K562 (cell line): ENCODE measurements around the gene DNALI1.

Experiments used
- EZH2 ChIP-seq: IDR thresholded peaks from 2 replicates; pipeline ENCODE4 v1.6.1; 2012; ENCODE audit warnings: low read depth, mild to moderate bottlenecking, inconsistent platforms, low read length, borderline replicate concordance
- HDAC2 ChIP-seq: fragments of 450-650 bp; IDR thresholded peaks from 2 replicates; pipeline ENCODE4 v1.6.1; 2016; ENCODE audit warnings: mild to moderate bottlenecking
- RAD21 ChIP-seq, 2 experiments: fragments of 250-450 bp in 1 of 2; fragments of 450-650 bp in 1 of 2; sonication (Bioruptor Pico) in 1 of 2; formaldehyde crosslinking in 1 of 2; IDR thresholded peaks in 1 of 2; conservative IDR thresholded peaks in 1 of 2; 2 replicates each; pipeline versions ENCODE4 v1.4.0 to v1.8.0; 2020 to 2022; ENCODE audit warnings: mild to moderate bottlenecking in 2 of 2, moderate library complexity in 1 of 2
- TF ChIP-seq, protein P1 (sequence below): sonication (generic); formaldehyde crosslinking; IDR thresholded peaks from 2 replicates; pipeline ENCODE4 v1.5.0; 2020; ENCODE audit warnings: missing genetic modification reagents
- TF ChIP-seq, protein P2 (sequence below): fragments of 250-450 bp; sonication (Bioruptor Pico); IDR thresholded peaks from 2 replicates; pipeline ENCODE4 v1.8.0; 2021; ENCODE audit warnings: borderline replicate concordance, mild to moderate bottlenecking, moderate library complexity; ENCODE audit not compliant: poor library complexity, severe bottlenecking
- TF ChIP-seq, protein P3 (sequence below): fragments of 150-350 bp; IDR thresholded peaks from 2 replicates; pipeline ENCODE4 v1.6.1; 2014; ENCODE audit warnings: low read depth, mild to moderate bottlenecking, low read length, borderline replicate concordance
- TF ChIP-seq, protein P4 (sequence below), 3 experiments: IDR thresholded peaks in 2 of 3; conservative IDR thresholded peaks in 1 of 3; 2 replicates each; pipeline ENCODE4 v1.5.1; 2011 to 2012; ENCODE audit warnings: low read length in 3 of 3, mild to moderate bottlenecking in 3 of 3, control low read depth in 2 of 3, improper control_type of control experiment in 1 of 3, inconsistent platforms in 1 of 3, low read depth in 1 of 3, mixed read lengths in 1 of 3, moderate library complexity in 1 of 3; ENCODE audit not compliant: insufficient read depth in 2 of 3

DNA sequence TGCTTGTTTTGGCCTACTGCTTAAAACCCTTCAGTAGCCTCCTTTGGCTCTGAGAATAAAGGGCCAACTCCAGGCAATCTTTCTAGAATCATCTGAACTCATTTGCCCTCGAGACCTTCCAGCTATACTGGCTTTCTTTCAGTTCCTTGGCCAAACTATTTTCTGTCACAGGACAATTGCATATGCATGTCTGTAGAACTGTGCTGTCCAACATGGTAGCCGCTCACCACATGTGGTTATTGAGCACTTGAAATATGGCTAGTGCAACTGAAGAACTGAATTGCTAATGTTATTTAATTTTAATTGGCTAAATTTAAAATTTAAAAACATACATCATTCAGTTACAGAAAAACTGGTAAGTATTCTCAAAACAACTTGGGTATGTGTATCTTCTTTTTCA is 53.3 kb downstream of the DNALI1 start:
- TF ChIP-seq, protein P1, sequence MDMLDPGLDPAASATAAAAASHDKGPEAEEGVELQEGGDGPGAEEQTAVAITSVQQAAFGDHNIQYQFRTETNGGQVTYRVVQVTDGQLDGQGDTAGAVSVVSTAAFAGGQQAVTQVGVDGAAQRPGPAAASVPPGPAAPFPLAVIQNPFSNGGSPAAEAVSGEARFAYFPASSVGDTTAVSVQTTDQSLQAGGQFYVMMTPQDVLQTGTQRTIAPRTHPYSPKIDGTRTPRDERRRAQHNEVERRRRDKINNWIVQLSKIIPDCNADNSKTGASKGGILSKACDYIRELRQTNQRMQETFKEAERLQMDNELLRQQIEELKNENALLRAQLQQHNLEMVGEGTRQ = no peak
- TF ChIP-seq HDAC2 (no peak), EZH2 (no peak), RAD21 (CRISPR knock-in tag; conservative IDR thresholded peaks at IDR 0.05 in 1 of 2, IDR thresholded peaks at IDR 0.05 in 1 of 2) (no peak)
- TF ChIP-seq, protein P2, sequence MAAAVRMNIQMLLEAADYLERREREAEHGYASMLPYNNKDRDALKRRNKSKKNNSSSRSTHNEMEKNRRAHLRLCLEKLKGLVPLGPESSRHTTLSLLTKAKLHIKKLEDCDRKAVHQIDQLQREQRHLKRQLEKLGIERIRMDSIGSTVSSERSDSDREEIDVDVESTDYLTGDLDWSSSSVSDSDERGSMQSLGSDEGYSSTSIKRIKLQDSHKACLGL = no peak
- TF ChIP-seq, protein P3, sequence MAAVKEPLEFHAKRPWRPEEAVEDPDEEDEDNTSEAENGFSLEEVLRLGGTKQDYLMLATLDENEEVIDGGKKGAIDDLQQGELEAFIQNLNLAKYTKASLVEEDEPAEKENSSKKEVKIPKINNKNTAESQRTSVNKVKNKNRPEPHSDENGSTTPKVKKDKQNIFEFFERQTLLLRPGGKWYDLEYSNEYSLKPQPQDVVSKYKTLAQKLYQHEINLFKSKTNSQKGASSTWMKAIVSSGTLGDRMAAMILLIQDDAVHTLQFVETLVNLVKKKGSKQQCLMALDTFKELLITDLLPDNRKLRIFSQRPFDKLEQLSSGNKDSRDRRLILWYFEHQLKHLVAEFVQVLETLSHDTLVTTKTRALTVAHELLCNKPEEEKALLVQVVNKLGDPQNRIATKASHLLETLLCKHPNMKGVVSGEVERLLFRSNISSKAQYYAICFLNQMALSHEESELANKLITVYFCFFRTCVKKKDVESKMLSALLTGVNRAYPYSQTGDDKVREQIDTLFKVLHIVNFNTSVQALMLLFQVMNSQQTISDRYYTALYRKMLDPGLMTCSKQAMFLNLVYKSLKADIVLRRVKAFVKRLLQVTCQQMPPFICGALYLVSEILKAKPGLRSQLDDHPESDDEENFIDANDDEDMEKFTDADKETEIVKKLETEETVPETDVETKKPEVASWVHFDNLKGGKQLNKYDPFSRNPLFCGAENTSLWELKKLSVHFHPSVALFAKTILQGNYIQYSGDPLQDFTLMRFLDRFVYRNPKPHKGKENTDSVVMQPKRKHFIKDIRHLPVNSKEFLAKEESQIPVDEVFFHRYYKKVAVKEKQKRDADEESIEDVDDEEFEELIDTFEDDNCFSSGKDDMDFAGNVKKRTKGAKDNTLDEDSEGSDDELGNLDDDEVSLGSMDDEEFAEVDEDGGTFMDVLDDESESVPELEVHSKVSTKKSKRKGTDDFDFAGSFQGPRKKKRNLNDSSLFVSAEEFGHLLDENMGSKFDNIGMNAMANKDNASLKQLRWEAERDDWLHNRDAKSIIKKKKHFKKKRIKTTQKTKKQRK = no peak
- TF ChIP-seq, protein P4, sequence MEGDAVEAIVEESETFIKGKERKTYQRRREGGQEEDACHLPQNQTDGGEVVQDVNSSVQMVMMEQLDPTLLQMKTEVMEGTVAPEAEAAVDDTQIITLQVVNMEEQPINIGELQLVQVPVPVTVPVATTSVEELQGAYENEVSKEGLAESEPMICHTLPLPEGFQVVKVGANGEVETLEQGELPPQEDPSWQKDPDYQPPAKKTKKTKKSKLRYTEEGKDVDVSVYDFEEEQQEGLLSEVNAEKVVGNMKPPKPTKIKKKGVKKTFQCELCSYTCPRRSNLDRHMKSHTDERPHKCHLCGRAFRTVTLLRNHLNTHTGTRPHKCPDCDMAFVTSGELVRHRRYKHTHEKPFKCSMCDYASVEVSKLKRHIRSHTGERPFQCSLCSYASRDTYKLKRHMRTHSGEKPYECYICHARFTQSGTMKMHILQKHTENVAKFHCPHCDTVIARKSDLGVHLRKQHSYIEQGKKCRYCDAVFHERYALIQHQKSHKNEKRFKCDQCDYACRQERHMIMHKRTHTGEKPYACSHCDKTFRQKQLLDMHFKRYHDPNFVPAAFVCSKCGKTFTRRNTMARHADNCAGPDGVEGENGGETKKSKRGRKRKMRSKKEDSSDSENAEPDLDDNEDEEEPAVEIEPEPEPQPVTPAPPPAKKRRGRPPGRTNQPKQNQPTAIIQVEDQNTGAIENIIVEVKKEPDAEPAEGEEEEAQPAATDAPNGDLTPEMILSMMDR (IDR thresholded peaks at IDR 0.05 in 2 of 3, conservative IDR thresholded peaks at IDR 0.05 in 1 of 3; ENCODE audit: insufficient read depth in 2 of 3, low read depth in 1 of 3, low read length in 3 of 3) = no peak
